Thymus (tissue), 11 donors: ENCODE results near the gene UFC1. TPM values are rescaled to one million over a fixed set of nuclear protein-coding genes. Genes with fewer than 3 reads are reported as not detected.
A peak's percentile ranks its signal among the peaks of the same experiment; 100 is the strongest.

ENCODE experiments used
- DNase-seq, 9 donors: peaks; one replicate each; pipeline ENCODE4 v3.0.0-alpha.2; 2013; ENCODE audit warnings: low spot score in 9 of 9, low read depth in 6 of 9, missing footprints in 1 of 9
- H3K27ac ChIP-seq, 2 donors: one replicate each; pipeline ENCODE4 v1.5.1; 2013; ENCODE audit warnings: control low read depth in 1 of 2, low read depth in 1 of 2, low read length in 1 of 2, mild to moderate bottlenecking in 1 of 2, moderate library complexity in 1 of 2
- H3K27me3 ChIP-seq, 2 donors: one replicate each; pipeline ENCODE4 v1.5.1; 2013; ENCODE audit warnings: low read length in 1 of 2; ENCODE audit not compliant: control insufficient read depth in 2 of 2, insufficient read depth in 1 of 2
- H3K36me3 ChIP-seq, 2 donors: one replicate each; pipeline ENCODE4 v1.5.1; 2013; ENCODE audit warnings: low read length in 1 of 2, mild to moderate bottlenecking in 1 of 2, moderate library complexity in 1 of 2; ENCODE audit not compliant: control insufficient read depth in 2 of 2, insufficient read depth in 2 of 2
- H3K4me1 ChIP-seq, 2 donors: one replicate each; pipeline ENCODE4 v1.5.1; 2013; ENCODE audit warnings: low read length in 2 of 2; ENCODE audit not compliant: control insufficient read depth in 2 of 2, insufficient read depth in 2 of 2
- H3K4me3 ChIP-seq, 2 donors: one replicate each; pipeline ENCODE4 v1.5.1; 2013; ENCODE audit warnings: low read length in 2 of 2, control low read depth in 1 of 2, mild to moderate bottlenecking in 1 of 2
- H3K9me3 ChIP-seq, 2 donors: one replicate each; pipeline ENCODE4 v1.5.1; 2013; ENCODE audit warnings: low read length in 1 of 2, mild to moderate bottlenecking in 1 of 2; ENCODE audit not compliant: control insufficient read depth in 2 of 2, insufficient read depth in 1 of 2
- WGBS: extraction: QIAGEN DNeasy Blood & Tissue Kit; methylation state at CpG from one replicate; pipeline ENCODE4 v1.1.7; 2013; 5-methylcytosine and 5-hydroxymethylcytosine counted together
- polyA plus RNA-seq: library from polyadenylated mRNA; stranded (reverse); fragments of 200-250 nt; gene quantifications from one replicate; pipeline ENCODE4 v1.2.3, GENCODE V29; 2013
- total RNA-seq: library from RNA; stranded (reverse); fragments of 120-200 nt; gene quantifications from one replicate; pipeline ENCODE4 v1.2.4, GENCODE V29; 2013
- donor health status: healthy.

UFC1 gene
- total and polyA plus RNA-seq, 2 donors: 93.5 to 118 TPM

- H3K9me3 ChIP-seq: peaks cover 1 to 7% of the 10 kb centered on the region in 2 donors
- peaks cover 17 to 39% of the 10 kb centered on the region in 2 donors for H3K4me1 ChIP-seq
- no peak for DNase-seq
- 92% methylated on average over 11 of the region's 11 CpGs for WGBS
- H3K36me3 ChIP-seq: peaks cover 2 to 3% of the 10 kb centered on the region in 2 donors
- H3K27me3 ChIP-seq: peaks cover 0 to 2% of the 10 kb centered on the region in 2 donors
- peak within 1 kb of the TSS in 1 of 2 donors; percentile 71 for H3K27ac ChIP-seq
- H3K4me3 ChIP-seq: no peak within 1 kb of the TSS
Observed at GRCh38 chr1:161198897-161199431, 45.2 kb downstream of the UFC1 start, which contains the start of gene ADAMTS4. ADAMTS4 (minus strand) TSS chr1:161199054; CDS start chr1:161198627, 427 bp downstream.

DNA sequence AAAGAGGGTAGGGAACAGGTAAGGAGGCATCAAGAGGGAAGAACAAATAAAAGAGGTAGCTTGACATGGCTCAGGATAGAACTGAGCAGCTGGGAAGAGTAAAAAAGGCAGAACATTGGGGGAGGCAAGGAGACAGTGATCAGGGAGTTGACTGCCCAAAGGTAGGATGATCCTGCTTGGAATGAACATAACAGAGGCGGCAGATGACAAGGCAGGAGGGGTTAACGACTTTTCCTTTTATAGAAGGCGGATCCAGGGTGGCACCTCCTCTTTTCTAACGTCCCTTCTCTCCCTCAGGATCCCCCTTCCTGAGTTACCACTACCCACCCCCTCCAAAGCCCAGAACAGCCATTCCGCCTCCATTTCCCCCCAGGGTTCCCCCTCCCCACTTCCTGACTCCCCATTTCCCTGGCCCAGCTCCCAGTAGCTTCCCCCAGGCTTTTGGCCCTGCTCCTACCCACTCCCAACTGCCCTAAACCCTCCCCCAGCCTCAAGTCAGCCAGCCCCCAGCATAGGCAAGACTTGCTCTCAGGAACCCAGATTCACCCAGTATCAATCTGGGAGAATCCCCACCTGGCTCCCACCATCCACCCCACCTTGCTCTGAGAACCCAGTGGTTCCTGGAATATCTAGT lies 45.8 kb downstream of the UFC1 start:
- Histone ChIP-seq H3K36me3 (peaks cover 3 to 5% of the 10 kb centered on the region in 2 donors), H3K4me3 (no peak overlapping the region), H3K9me3 (peaks cover 0 to 7% of the 10 kb centered on the region in 2 donors), H3K27ac (peak overlapping the region in 1 of 2 donors; percentile 71), H3K27me3 (peaks cover 0 to 2% of the 10 kb centered on the region in 2 donors), H3K4me1 (peaks cover 17 to 39% of the 10 kb centered on the region in 2 donors)
- WGBS: 86% methylated on average over 5 of the region's 5 CpGs
- DNase-seq: no peak

GRCh38 chr1:161200421-161200991 lies 46.7 kb downstream of the UFC1 start:
- Histone ChIP-seq H3K36me3 (peaks cover 3 to 12% of the 10 kb centered on the region in 2 donors), H3K27me3 (peaks cover 0 to 2% of the 10 kb centered on the region in 2 donors), H3K4me1 (peaks cover 17 to 36% of the 10 kb centered on the region in 2 donors), H3K9me3 (peaks cover 0 to 7% of the 10 kb centered on the region in 2 donors), H3K4me3 (no peak overlapping the region), H3K27ac (peak overlapping the region; percentile 37 to 84)
- DNase-seq: no peak
- 77% methylated on average over 5 of the region's 5 CpGs for WGBS

- DNase-seq: no peak
- 90% methylated on average over 13 of the region's 13 CpGs for WGBS
- H3K27me3 ChIP-seq: peaks cover 0 to 2% of the 10 kb centered on the region in 2 donors
- H3K4me1 ChIP-seq: peaks cover 17 to 34% of the 10 kb centered on the region in 2 donors
- peak overlapping the region; percentile 56 to 84 for H3K4me3 ChIP-seq
- H3K27ac ChIP-seq: peak overlapping the region; percentile 84 to 90
- H3K9me3 ChIP-seq: peaks cover 0 to 7% of the 10 kb centered on the region in 2 donors
- H3K36me3 ChIP-seq: peaks cover 4 to 14% of the 10 kb centered on the region in 2 donors
Observed at GRCh38 chr1:161200992-161201835, 47.4 kb downstream of the UFC1 start.

DNA sequence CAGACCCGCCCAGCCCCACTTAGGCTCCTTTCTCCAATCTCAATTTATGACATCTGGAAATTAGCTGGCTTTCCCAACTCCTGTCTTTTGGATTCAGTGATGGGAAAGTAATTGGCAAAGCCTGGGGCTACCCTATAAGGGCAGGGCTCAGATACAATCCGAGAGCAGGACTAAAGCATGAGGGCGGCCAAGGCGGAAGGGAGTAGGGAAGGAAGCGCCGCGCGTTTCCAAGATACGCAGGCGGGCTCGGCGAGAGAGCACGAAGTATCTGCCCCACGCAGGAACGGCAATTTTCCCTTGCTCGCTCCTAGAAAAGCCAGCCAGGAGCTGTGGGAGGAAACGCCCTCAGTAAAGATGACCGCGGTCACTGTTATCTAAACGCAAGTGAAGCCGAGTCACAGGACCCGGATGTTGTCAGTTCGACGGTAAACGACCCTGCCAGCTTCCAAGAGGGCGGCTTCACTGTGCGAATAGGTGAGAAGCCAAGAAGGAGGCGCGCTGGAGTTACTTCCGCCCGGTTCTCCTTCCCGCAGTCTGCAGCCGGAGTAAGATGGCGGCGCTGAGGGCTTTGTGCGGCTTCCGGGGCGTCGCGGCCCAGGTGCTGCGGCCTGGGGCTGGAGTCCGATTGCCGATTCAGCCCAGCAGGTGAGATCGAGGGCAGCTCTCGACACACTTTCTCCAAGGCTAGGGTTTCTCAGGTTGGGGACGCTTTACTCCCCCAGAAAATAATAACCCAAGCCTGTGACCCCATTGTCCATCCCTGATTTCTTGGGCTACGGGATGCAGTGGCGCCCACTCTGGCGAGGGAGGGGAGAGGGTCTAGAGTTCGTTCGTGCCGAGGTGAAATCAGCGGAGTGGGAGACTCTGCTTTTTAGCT lies 48.3 kb downstream of the UFC1 start, which contains the start of gene NDUFS2:
Gene NDUFS2, plus strand, starts transcription at position 532 of the 877 bp plus-strand sequence. Its CDS starts 19 bp downstream, at position 551.
- peak within 1 kb of the TSS; percentile 90 for H3K27ac ChIP-seq
- H3K4me3 ChIP-seq: peak within 1 kb of the TSS; percentile 56 to 84
- peaks cover 0 to 7% of the 10 kb centered on the region in 2 donors for H3K9me3 ChIP-seq
- H3K27me3 ChIP-seq: peaks cover 0 to 2% of the 10 kb centered on the region in 2 donors
- 9% methylated on average over 53 of the region's 53 CpGs for WGBS
- H3K36me3 ChIP-seq: peaks cover 13 to 23% of the 10 kb centered on the region in 2 donors
- H3K4me1 ChIP-seq: peaks cover 17 to 34% of the 10 kb centered on the region in 2 donors
- DNase-seq: peak; percentile 90 to 99 (median 98)

DNA sequence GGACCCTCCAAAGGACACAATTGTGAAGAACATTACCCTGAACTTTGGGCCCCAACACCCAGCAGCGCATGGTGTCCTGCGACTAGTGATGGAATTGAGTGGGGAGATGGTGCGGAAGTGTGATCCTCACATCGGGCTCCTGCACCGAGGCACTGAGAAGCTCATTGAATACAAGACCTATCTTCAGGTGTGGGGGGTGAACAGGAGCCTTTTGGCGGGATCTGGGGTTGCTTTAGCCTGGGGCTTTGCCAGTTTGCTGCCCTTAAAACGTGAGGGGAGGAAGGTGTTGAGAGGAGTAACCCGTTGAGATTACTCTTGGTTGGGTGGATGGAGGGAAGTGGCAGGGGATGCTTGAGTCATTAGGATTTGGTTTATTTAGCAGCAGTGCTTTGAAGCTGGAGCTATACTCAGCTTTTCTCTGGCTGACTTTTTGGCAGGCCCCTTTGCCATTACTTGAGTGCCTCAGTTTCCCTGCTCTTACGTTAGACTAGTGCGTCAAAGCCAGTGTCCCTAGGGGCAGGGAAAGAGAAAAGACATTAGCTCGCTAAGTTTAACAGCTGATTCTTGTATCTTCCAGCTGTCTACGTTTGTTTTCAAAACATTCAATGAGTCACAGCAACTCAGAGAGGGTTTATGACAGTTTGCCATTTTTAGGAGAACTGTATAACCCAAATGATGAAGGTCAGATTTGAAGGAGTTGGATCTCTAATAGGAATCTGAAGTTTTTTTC lies 52.8 kb downstream of the UFC1 start:
- Histone ChIP-seq H3K4me3 (no peak overlapping the region), H3K4me1 (peaks cover 15 to 18% of the 10 kb centered on the region in 2 donors), H3K27me3 (no peaks in the 10 kb centered on the region), H3K9me3 (peaks cover 0 to 4% of the 10 kb centered on the region in 2 donors), H3K27ac (no peak overlapping the region), H3K36me3 (peaks cover 47 to 57% of the 10 kb centered on the region in 2 donors)
- 97% methylated on average over 12 of the region's 12 CpGs for WGBS
- no peak for DNase-seq

GRCh38 chr1:161207173-161207572 lies 53.4 kb downstream of the UFC1 start:
- Histone ChIP-seq H3K27me3 (no peaks in the 10 kb centered on the region), H3K4me1 (peaks cover 12 to 13% of the 10 kb centered on the region in 2 donors), H3K36me3 (peaks cover 52 to 63% of the 10 kb centered on the region in 2 donors), H3K27ac (no peak overlapping the region), H3K4me3 (no peak overlapping the region), H3K9me3 (no peaks in the 10 kb centered on the region)
- 94% methylated on average over 8 of the region's 8 CpGs for WGBS
- no peak for DNase-seq
